Measurements from ENCODE around the gene ABHD17B.

GRCh38 chr9:71896761-71897160 is 14.2 kb downstream of the ABHD17B start:
- TF ChIP-seq, protein P1, sequence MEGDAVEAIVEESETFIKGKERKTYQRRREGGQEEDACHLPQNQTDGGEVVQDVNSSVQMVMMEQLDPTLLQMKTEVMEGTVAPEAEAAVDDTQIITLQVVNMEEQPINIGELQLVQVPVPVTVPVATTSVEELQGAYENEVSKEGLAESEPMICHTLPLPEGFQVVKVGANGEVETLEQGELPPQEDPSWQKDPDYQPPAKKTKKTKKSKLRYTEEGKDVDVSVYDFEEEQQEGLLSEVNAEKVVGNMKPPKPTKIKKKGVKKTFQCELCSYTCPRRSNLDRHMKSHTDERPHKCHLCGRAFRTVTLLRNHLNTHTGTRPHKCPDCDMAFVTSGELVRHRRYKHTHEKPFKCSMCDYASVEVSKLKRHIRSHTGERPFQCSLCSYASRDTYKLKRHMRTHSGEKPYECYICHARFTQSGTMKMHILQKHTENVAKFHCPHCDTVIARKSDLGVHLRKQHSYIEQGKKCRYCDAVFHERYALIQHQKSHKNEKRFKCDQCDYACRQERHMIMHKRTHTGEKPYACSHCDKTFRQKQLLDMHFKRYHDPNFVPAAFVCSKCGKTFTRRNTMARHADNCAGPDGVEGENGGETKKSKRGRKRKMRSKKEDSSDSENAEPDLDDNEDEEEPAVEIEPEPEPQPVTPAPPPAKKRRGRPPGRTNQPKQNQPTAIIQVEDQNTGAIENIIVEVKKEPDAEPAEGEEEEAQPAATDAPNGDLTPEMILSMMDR (conservative IDR thresholded peaks at IDR 0.05 in 1 of 2, IDR thresholded peaks at IDR 0.05 in 1 of 2; ENCODE audit: low read depth in 1 of 2, low read length in 2 of 2) = no peak
- TF ChIP-seq EZH2 (IDR thresholded peaks at IDR 0.05; ENCODE audit: low read length, missing control alignments) = no peak

Measured in fibroblast of lung (primary cell).